Hepatocyte (in vitro differentiated cells): Measurements from ENCODE around the gene ZBTB32. TPM values are rescaled to one million over a fixed set of nuclear protein-coding genes. Genes with fewer than 3 reads are reported as not detected.

Experiments
- DNase-seq: peaks from one replicate; pipeline ENCODE4 v3.0.0-alpha.2; 2016; ENCODE audit warnings: low spot score
- H2AFZ ChIP-seq: fragments of 200-600 bp; sonication (generic); 2 replicates; pipeline ENCODE4 v1.6.0; 2016; ENCODE audit warnings: antibody characterized with exemption, mild to moderate bottlenecking
- H3K27ac ChIP-seq: fragments of 200-600 bp; sonication (generic); 2 replicates; pipeline ENCODE4 v1.5.1; 2016; ENCODE audit warnings: mild to moderate bottlenecking
- H3K27me3 ChIP-seq: fragments of 200-600 bp; sonication (generic); 2 replicates; pipeline ENCODE4 v1.6.1; 2016
- H3K36me3 ChIP-seq: fragments of 200-600 bp; sonication (generic); replicated peaks from 2 replicates; pipeline ENCODE4 v1.5.1; 2016; ENCODE audit warnings: low read depth; ENCODE audit not compliant: insufficient read depth
- H3K4me1 ChIP-seq: fragments of 200-600 bp; sonication (generic); 2 replicates; pipeline ENCODE4 v1.5.1; 2016; ENCODE audit warnings: mild to moderate bottlenecking, moderate library complexity; ENCODE audit not compliant: insufficient read depth
- H3K4me2 ChIP-seq: fragments of 200-600 bp; sonication (generic); 2 replicates; pipeline ENCODE4 v1.6.0; 2016
- H3K4me3 ChIP-seq: fragments of 200-600 bp; sonication (generic); 2 replicates; pipeline ENCODE4 v1.5.1; 2016; ENCODE audit warnings: mild to moderate bottlenecking
- H3K79me2 ChIP-seq: fragments of 200-600 bp; sonication (generic); 2 replicates; pipeline ENCODE4 v1.6.0; 2017; ENCODE audit warnings: mild to moderate bottlenecking
- H3K9me2 ChIP-seq: fragments of 200-600 bp; sonication (generic); replicated peaks from 2 replicates; pipeline ENCODE4 v1.6.0; 2017; ENCODE audit warnings: mild to moderate bottlenecking; ENCODE audit not compliant: insufficient read depth
- H3K9me3 ChIP-seq: fragments of 200-600 bp; sonication (generic); 2 replicates; pipeline ENCODE4 v1.5.1; 2016; ENCODE audit warnings: low read depth, mild to moderate bottlenecking
- H4K20me1 ChIP-seq: fragments of 200-600 bp; sonication (generic); 2 replicates; pipeline ENCODE4 v1.6.0; 2016; ENCODE audit warnings: mild to moderate bottlenecking; ENCODE audit not compliant: insufficient read depth, poor library complexity, severe bottlenecking
- EZH2 ChIP-seq: fragments of 200-600 bp; sonication (generic); IDR thresholded peaks from 2 replicates; pipeline ENCODE4 v1.6.1; 2016; ENCODE audit warnings: antibody characterized with exemption, mild to moderate bottlenecking, borderline replicate concordance
- EZH2phosphoT487 ChIP-seq: fragments of 200-600 bp; sonication (generic); IDR thresholded peaks from one replicate; pipeline ENCODE4 v1.6.1; 2018; ENCODE audit warnings: antibody characterized with exemption, mild to moderate bottlenecking, low read depth, moderate library complexity; ENCODE audit not compliant: unreplicated experiment, severe bottlenecking
- WGBS: methylation state at CpG from one replicate; pipeline ENCODE4 v1.1.6; 2016; ENCODE audit warnings: low lambda C conversion rate; ENCODE audit errors: missing lambda C conversion rate; 5-methylcytosine and 5-hydroxymethylcytosine counted together
- polyA plus RNA-seq: library from polyadenylated mRNA; unstranded; fragments of >200 nt; fragmentation: Nextera tagmentation; extraction: Ambion mirVana; gene quantifications from 2 replicates; pipeline ENCODE4 v1.2.1, GENCODE V29; 2016
- total RNA-seq: library from RNA; depleted of rRNA; stranded (reverse); fragments of >200 nt; gene quantifications from 2 replicates; pipeline ENCODE4 v1.2.3, GENCODE V29; 2014
- TF ChIP-seq, protein P1 (sequence below): fragments of 200-600 bp; sonication (generic); IDR thresholded peaks from 2 replicates; pipeline ENCODE4 v1.5.1; 2016; ENCODE audit warnings: antibody characterized with exemption, mild to moderate bottlenecking; ENCODE audit not compliant: poor library complexity

Gene ZBTB32
- total and polyA plus RNA-seq, 2 experiments from 2014 or later: 0.11 TPM; not detected in 1

DNA sequence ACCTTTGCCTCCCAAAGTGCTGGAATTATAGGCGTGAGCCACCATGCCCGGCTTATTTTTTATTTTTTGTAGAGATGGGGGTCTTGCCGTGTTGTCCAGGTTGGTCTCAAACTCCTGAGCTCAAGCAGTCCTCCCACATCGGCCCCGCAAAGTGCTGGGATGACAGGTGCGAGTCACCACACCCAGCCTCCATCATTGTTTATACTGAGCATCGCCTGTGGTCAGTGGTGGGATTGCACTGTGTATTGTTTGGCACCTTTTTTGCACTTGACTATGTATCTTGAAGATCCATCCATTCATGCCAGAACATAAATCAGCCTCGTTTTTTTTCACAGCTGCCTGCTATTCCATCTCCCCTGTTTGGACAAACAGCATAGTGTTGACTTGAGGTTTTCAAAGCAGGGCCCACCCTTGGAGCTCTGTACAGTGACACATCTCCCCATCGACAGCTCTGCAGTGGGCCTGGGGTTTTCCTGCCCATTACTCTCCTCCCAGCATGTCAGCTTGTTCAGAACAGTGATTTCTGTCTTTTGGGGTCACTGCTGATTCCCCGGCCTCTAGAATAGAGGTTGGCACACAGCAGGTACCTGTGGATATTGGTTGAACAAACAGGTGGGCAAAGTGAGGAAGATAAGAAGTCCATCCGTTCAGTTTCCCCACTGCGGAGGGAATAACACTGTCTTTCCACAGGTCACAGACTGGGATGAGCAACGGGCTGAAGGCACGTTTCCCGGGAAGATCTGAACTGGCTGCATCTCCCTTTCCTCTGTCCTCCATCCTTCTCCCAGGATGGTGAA is 46.3 kb upstream of the ZBTB32 start:
- H2AFZ ChIP-seq: no peak overlapping the region
- H3K9me2 ChIP-seq: no peaks in the 10 kb centered on the region
- H4K20me1 ChIP-seq: no peaks in the 10 kb centered on the region
- no peaks in the 10 kb centered on the region for H3K27me3 ChIP-seq
- DNase-seq: no peak
- H3K79me2 ChIP-seq: peaks cover 2% of the 10 kb centered on the region
- no peaks in the 10 kb centered on the region for H3K36me3 ChIP-seq
- no peak overlapping the region for H3K4me3 ChIP-seq
- TF ChIP-seq EZH2 (no peak), EZH2phosphoT487 (no peak)
- TF ChIP-seq, protein P1, sequence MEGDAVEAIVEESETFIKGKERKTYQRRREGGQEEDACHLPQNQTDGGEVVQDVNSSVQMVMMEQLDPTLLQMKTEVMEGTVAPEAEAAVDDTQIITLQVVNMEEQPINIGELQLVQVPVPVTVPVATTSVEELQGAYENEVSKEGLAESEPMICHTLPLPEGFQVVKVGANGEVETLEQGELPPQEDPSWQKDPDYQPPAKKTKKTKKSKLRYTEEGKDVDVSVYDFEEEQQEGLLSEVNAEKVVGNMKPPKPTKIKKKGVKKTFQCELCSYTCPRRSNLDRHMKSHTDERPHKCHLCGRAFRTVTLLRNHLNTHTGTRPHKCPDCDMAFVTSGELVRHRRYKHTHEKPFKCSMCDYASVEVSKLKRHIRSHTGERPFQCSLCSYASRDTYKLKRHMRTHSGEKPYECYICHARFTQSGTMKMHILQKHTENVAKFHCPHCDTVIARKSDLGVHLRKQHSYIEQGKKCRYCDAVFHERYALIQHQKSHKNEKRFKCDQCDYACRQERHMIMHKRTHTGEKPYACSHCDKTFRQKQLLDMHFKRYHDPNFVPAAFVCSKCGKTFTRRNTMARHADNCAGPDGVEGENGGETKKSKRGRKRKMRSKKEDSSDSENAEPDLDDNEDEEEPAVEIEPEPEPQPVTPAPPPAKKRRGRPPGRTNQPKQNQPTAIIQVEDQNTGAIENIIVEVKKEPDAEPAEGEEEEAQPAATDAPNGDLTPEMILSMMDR: no peak
- no peaks in the 10 kb centered on the region for H3K4me1 ChIP-seq
- no peak overlapping the region for H3K4me2 ChIP-seq
- no peak overlapping the region for H3K27ac ChIP-seq
- 95% methylated on average over 15 of the region's 15 CpGs for WGBS
- no peaks in the 10 kb centered on the region for H3K9me3 ChIP-seq

- H3K27me3 ChIP-seq: no peaks in the 10 kb centered on the region
- WGBS: 98% methylated on average over 6 of the region's 6 CpGs
- no peak for TF ChIP-seq EZH2
- H3K4me3 ChIP-seq: no peak overlapping the region
- no peaks in the 10 kb centered on the region for H3K9me3 ChIP-seq
- H3K4me1 ChIP-seq: no peaks in the 10 kb centered on the region
- H3K27ac ChIP-seq: no peak overlapping the region
- H2AFZ ChIP-seq: no peak overlapping the region
- H4K20me1 ChIP-seq: no peaks in the 10 kb centered on the region
- H3K79me2 ChIP-seq: no peaks in the 10 kb centered on the region
- DNase-seq: no peak
- H3K4me2 ChIP-seq: no peak overlapping the region
- H3K9me2 ChIP-seq: no peaks in the 10 kb centered on the region
- H3K36me3 ChIP-seq: no peaks in the 10 kb centered on the region
Observed at GRCh38 chr19:35661995-35662340, 42.4 kb upstream of the ZBTB32 start.

DNA sequence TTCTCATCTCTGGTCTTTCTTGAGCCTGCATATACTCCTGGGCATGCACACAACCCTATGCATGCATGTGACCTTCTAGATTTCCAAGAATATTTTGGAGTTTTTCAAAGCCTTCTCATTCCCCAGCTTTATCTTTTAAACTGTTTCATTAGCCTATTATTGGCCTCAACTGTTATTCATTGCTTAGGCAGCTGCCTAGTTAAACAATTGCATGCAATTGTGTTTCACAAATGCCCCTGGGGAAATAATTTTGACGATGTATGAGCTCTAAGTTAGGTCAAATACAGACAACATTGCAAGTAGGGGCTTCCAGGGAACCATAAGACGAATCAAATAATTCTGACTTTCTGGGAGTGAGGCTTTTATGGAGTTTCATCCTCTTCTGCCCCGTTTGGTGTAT is 40.4 kb upstream of the ZBTB32 start:
- no peaks in the 10 kb centered on the region for H3K36me3 ChIP-seq
- H3K79me2 ChIP-seq: no peaks in the 10 kb centered on the region
- H2AFZ ChIP-seq: no peak overlapping the region
- no peaks in the 10 kb centered on the region for H3K9me2 ChIP-seq
- no peak for DNase-seq
- H3K4me3 ChIP-seq: no peak overlapping the region
- no peaks in the 10 kb centered on the region for H3K4me1 ChIP-seq
- no peak overlapping the region for H3K27ac ChIP-seq
- TF ChIP-seq EZH2phosphoT487: no peak
- TF ChIP-seq, protein P1: no peak
- no peak for TF ChIP-seq EZH2
- H3K9me3 ChIP-seq: no peaks in the 10 kb centered on the region
- H3K4me2 ChIP-seq: no peak overlapping the region
- H4K20me1 ChIP-seq: no peaks in the 10 kb centered on the region
- 95% methylated on average over 3 of the region's 3 CpGs for WGBS
- H3K27me3 ChIP-seq: no peaks in the 10 kb centered on the region

DNA sequence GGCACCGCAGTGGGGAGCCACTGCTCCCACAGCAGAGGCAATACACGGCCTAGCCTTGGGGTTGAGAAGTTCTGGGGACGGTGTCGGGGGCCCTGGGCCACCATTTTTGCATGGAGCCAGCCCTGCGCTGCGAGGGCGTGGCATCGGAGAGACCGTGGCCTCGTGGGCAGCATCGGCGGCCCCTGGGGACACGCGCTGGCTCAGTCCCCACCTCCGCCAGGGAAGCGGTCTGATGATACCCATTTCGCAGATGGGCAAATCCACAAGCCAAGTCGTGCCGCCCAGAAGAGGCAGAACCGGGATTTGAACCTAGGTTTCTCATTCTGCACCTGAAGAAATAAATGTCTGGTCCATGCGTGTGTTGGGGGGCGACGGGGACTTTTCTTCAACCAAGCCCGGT is 39.2 kb upstream of the ZBTB32 start:
- Histone ChIP-seq H3K27ac (no peak overlapping the region), H3K4me1 (no peaks in the 10 kb centered on the region), H3K9me2 (no peaks in the 10 kb centered on the region), H3K4me3 (no peak overlapping the region), H4K20me1 (no peaks in the 10 kb centered on the region), H3K4me2 (no peak overlapping the region), H2AFZ (no peak overlapping the region), H3K79me2 (no peaks in the 10 kb centered on the region), H3K27me3 (no peaks in the 10 kb centered on the region), H3K9me3 (no peaks in the 10 kb centered on the region), H3K36me3 (no peaks in the 10 kb centered on the region)
- DNase-seq: no peak
- no peak for TF ChIP-seq EZH2
- TF ChIP-seq, protein P1: no peak
- 96% methylated on average over 24 of the region's 24 CpGs for WGBS
